HepG2 (cell line): Measurements from ENCODE around the gene MDM4.

Experiments used
- KAT7 ChIP-seq: IDR thresholded peaks from 2 replicates; pipeline ENCODE4 v1.6.1; 2018; ENCODE audit warnings: borderline replicate concordance, missing compliant biosample characterization
- KDM5A ChIP-seq: fragments of 200-600 bp; sonication (generic); IDR thresholded peaks from 2 replicates; pipeline ENCODE4 v1.7.0; 2018; ENCODE audit warnings: antibody characterized with exemption, mild to moderate bottlenecking, low read length, borderline replicate concordance
- MTA1 ChIP-seq: sonication (generic); formaldehyde crosslinking; IDR thresholded peaks from 2 replicates; pipeline ENCODE4 v1.4.0; 2020; ENCODE audit warnings: missing genetic modification reagents, mild to moderate bottlenecking, borderline replicate concordance
- NFE2L1 ChIP-seq: sonication (generic); formaldehyde crosslinking; IDR thresholded peaks from 2 replicates; pipeline ENCODE4 v1.4.0; 2020; ENCODE audit warnings: missing genetic modification reagents, mild to moderate bottlenecking, borderline replicate concordance
- ZNF33A ChIP-seq: sonication (generic); formaldehyde crosslinking; IDR thresholded peaks from 2 replicates; pipeline ENCODE4 v1.5.1; 2020; ENCODE audit warnings: missing genetic modification reagents, mild to moderate bottlenecking, moderate library complexity, borderline replicate concordance
- ZNF7 ChIP-seq: IDR thresholded peaks from 2 replicates; pipeline ENCODE4 v1.6.1; 2016; ENCODE audit warnings: missing biosample characterization, missing genetic modification reagents
- TF ChIP-seq, protein P1 (sequence below): sonication (generic); formaldehyde crosslinking; IDR thresholded peaks from 2 replicates; pipeline ENCODE4 v1.4.0; 2020; ENCODE audit warnings: missing genetic modification reagents
- TF ChIP-seq, protein P2 (sequence below): sonication (generic); formaldehyde crosslinking; IDR thresholded peaks from 2 replicates; pipeline ENCODE4 v1.5.0; 2020; ENCODE audit warnings: mild to moderate bottlenecking, missing genetic modification reagents, moderate library complexity

DNA sequence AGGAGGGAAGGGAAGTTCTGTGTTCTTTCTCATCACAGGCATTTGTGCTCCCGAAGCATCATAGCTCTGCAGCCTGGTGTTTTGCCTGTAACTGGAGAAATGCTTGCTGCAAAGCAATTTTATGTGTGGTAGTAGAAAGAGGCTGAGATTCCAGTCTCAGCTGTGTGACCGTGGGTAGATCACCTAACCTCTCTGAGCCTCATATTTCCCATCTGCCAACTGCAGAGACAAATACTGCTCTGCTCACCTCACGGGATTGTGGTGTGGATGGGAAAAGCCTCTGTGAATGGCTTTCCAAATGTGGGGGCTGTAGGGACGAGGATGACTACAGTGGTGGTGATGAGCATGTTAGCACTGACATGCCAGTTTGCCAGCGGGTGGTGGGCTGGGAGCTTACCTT is 84.0 kb downstream of the MDM4 start:
- TF ChIP-seq, protein P1, sequence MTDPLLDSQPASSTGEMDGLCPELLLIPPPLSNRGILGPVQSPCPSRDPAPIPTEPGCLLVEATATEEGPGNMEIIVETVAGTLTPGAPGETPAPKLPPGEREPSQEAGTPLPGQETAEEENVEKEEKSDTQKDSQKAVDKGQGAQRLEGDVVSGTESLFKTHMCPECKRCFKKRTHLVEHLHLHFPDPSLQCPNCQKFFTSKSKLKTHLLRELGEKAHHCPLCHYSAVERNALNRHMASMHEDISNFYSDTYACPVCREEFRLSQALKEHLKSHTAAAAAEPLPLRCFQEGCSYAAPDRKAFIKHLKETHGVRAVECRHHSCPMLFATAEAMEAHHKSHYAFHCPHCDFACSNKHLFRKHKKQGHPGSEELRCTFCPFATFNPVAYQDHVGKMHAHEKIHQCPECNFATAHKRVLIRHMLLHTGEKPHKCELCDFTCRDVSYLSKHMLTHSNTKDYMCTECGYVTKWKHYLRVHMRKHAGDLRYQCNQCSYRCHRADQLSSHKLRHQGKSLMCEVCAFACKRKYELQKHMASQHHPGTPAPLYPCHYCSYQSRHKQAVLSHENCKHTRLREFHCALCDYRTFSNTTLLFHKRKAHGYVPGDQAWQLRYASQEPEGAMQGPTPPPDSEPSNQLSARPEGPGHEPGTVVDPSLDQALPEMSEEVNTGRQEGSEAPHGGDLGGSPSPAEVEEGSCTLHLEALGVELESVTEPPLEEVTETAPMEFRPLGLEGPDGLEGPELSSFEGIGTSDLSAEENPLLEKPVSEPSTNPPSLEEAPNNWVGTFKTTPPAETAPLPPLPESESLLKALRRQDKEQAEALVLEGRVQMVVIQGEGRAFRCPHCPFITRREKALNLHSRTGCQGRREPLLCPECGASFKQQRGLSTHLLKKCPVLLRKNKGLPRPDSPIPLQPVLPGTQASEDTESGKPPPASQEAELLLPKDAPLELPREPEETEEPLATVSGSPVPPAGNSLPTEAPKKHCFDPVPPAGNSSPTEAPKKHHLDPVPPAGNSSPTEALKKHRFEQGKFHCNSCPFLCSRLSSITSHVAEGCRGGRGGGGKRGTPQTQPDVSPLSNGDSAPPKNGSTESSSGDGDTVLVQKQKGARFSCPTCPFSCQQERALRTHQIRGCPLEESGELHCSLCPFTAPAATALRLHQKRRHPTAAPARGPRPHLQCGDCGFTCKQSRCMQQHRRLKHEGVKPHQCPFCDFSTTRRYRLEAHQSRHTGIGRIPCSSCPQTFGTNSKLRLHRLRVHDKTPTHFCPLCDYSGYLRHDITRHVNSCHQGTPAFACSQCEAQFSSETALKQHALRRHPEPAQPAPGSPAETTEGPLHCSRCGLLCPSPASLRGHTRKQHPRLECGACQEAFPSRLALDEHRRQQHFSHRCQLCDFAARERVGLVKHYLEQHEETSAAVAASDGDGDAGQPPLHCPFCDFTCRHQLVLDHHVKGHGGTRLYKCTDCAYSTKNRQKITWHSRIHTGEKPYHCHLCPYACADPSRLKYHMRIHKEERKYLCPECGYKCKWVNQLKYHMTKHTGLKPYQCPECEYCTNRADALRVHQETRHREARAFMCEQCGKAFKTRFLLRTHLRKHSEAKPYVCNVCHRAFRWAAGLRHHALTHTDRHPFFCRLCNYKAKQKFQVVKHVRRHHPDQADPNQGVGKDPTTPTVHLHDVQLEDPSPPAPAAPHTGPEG (CRISPR knock-in tag): no peak
- no peak for TF ChIP-seq KAT7 (CRISPR knock-in tag)
- TF ChIP-seq ZNF33A (CRISPR knock-in tag): no peak
- no peak for TF ChIP-seq KDM5A
- TF ChIP-seq, protein P2, sequence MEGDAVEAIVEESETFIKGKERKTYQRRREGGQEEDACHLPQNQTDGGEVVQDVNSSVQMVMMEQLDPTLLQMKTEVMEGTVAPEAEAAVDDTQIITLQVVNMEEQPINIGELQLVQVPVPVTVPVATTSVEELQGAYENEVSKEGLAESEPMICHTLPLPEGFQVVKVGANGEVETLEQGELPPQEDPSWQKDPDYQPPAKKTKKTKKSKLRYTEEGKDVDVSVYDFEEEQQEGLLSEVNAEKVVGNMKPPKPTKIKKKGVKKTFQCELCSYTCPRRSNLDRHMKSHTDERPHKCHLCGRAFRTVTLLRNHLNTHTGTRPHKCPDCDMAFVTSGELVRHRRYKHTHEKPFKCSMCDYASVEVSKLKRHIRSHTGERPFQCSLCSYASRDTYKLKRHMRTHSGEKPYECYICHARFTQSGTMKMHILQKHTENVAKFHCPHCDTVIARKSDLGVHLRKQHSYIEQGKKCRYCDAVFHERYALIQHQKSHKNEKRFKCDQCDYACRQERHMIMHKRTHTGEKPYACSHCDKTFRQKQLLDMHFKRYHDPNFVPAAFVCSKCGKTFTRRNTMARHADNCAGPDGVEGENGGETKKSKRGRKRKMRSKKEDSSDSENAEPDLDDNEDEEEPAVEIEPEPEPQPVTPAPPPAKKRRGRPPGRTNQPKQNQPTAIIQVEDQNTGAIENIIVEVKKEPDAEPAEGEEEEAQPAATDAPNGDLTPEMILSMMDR (CRISPR knock-in tag): no peak
- no peak for TF ChIP-seq ZNF7 (CRISPR knock-in tag)
- TF ChIP-seq NFE2L1 (CRISPR knock-in tag): no peak
- no peak for TF ChIP-seq MTA1 (CRISPR knock-in tag)
